T-helper 2 cell treated with Interferon-gamma antibody and Interleukin-4, amounts not matched to agents 5 μg/mL and 100 μg/mL, for 36 hours (primary cell): ENCODE results near the gene SFXN2.

Experiments
- DNase-seq: peaks from one replicate; pipeline ENCODE4 v3.0.0; 2021; ENCODE audit warnings: low spot score
- H3K27ac Mint-ChIP-seq: one replicate; pipeline ENCODE4 v1.8.0; 2021; ENCODE audit warnings: mild to moderate bottlenecking, mixed read lengths
- H3K27me3 Mint-ChIP-seq: one replicate; pipeline ENCODE4 v1.8.0; 2021; ENCODE audit warnings: low read depth, mixed read lengths
- H3K36me3 Mint-ChIP-seq: one replicate; pipeline ENCODE4 v1.8.0; 2021; ENCODE audit warnings: low read depth, mixed read lengths
- H3K4me1 Mint-ChIP-seq: one replicate; pipeline ENCODE4 v1.8.0; 2021; ENCODE audit warnings: low read depth, mixed read lengths
- H3K4me3 Mint-ChIP-seq: one replicate; pipeline ENCODE4 v1.8.0; 2022; ENCODE audit warnings: mild to moderate bottlenecking, moderate library complexity, mixed read lengths
- H3K9me3 Mint-ChIP-seq: one replicate; pipeline ENCODE4 v1.8.0; 2021; ENCODE audit warnings: mixed read lengths

Gene SFXN2

DNA sequence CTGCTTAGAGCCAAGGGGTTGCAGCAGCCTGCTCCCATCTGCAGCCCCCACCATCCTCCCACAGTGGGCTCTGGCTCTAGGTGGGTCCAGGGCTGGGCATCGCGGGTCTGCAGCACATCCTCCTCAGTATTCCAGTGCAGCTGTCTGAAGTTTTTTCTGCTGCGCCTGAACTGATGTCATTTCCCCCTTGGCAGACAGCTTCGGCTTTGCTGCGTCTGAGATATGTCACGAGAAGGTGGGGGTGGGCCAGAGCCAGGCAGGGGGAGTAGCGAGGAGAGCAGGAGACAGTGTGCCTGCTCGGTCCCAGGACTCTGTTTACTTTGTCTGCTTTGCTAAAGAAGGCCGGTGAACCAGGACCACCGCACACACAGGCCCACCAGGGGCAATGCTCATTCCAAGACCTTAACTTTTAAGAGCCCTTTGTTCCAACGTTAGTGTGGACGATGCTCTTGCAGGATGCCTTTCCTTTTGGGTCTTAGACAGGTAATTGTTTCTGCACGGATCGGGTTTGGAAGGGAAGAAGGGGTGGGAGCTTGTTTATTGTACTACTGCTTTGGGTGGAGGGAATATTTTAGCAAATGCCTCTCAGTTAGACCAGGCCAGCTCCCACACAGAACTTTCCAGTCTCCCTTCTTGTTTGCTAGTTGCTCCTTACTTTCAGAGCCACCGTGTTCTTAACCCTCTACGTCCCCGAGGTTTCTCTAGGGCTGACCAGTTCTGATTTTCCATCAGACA is 61.7 kb downstream of the SFXN2 start:
- no peak for DNase-seq
- peak overlapping the region; percentile 17 for H3K4me3 Mint-ChIP-seq
- peaks cover 13% of the 10 kb centered on the region for H3K36me3 Mint-ChIP-seq
- H3K27ac Mint-ChIP-seq, result no peak overlapping the region
- H3K9me3 Mint-ChIP-seq, result no peaks in the 10 kb centered on the region
- H3K4me1 Mint-ChIP-seq, result peaks cover 28% of the 10 kb centered on the region
- no peaks in the 10 kb centered on the region for H3K27me3 Mint-ChIP-seq

GRCh38 chr10:102776779-102777456 is 62.5 kb downstream of the SFXN2 start:
- no peak for DNase-seq
- H3K4me1 Mint-ChIP-seq, result peaks cover 26% of the 10 kb centered on the region
- no peak overlapping the region for H3K27ac Mint-ChIP-seq

DNA sequence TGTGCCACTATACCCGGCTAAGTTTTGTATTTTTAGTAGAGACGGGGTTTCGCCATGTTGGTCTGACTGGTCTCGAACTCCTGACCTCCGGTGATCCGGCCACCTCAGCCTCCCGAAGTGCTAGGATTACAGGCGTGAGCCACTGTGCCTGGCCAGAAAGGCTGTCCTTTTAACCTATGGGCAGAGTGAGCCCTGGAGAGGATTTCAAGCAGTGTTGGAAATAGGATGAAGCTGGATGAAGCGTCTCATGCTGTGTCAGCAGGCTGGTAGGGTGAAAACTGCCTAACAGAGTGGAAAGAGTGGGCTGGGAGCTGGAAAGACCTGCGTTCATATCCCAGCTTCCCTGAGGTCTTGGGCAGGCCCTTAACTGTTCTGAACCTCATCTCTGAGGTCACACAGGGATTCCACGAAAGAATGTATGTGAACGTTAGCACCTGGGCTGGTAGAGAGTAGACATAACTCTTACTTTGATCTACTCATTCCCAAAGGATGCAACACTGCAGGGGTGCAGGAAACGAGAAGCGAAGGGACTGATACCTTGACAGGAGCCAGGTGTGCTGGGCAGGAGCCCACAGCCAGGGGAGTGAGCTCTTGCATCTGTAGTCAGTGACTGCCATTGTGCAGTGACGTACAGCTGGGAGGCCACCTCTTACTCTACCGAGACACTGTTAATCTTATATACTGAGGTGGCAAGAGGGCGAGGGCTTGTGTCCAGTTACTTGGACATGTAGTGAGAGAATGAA is 63.4 kb downstream of the SFXN2 start:
- H3K4me3 Mint-ChIP-seq, result no peak overlapping the region
- no peaks in the 10 kb centered on the region for H3K9me3 Mint-ChIP-seq
- no peaks in the 10 kb centered on the region for H3K27me3 Mint-ChIP-seq
- no peak for DNase-seq
- peaks cover 30% of the 10 kb centered on the region for H3K4me1 Mint-ChIP-seq
- peaks cover 15% of the 10 kb centered on the region for H3K36me3 Mint-ChIP-seq
- H3K27ac Mint-ChIP-seq, result no peak overlapping the region

More at GRCh38 chr10:102776779-102777456, 62.5 kb downstream of the SFXN2 start:
- H3K4me3 Mint-ChIP-seq, result no peak overlapping the region
- H3K9me3 Mint-ChIP-seq, result no peaks in the 10 kb centered on the region
- H3K36me3 Mint-ChIP-seq, result peaks cover 15% of the 10 kb centered on the region
- H3K27me3 Mint-ChIP-seq, result no peaks in the 10 kb centered on the region

DNA sequence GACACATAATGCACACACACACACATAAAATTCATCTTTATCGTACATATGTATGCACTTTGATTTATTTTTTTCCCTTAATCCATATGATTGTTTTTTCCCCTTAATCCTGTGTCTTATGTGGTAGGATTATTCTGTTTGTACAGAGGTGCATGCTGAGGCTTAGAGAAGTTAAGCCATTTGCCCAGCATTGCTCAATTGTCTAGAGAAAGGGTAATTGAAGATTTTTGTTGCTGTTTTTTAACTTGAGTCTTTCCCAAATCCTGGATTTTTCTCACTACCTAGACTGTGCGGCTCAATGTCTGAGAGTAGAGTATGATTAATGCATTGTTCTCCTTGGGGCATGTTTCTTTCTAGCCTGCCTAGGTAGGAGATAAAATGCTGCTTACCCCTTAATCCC is 64.3 kb downstream of the SFXN2 start:
- no peak for DNase-seq
- Mint-ChIP-seq H3K9me3 (no peaks in the 10 kb centered on the region), H3K27ac (no peak overlapping the region), H3K27me3 (no peaks in the 10 kb centered on the region), H3K4me1 (peaks cover 25% of the 10 kb centered on the region), H3K4me3 (no peak overlapping the region), H3K36me3 (peaks cover 15% of the 10 kb centered on the region)

- Mint-ChIP-seq H3K27me3 (no peaks in the 10 kb centered on the region), H3K4me1 (peaks cover 19% of the 10 kb centered on the region), H3K27ac (no peak overlapping the region), H3K9me3 (no peaks in the 10 kb centered on the region), H3K4me3 (no peak overlapping the region), H3K36me3 (peaks cover 15% of the 10 kb centered on the region)
- DNase-seq, result no peak
Observed at GRCh38 chr10:102779680-102780526, 65.5 kb downstream of the SFXN2 start.

DNA sequence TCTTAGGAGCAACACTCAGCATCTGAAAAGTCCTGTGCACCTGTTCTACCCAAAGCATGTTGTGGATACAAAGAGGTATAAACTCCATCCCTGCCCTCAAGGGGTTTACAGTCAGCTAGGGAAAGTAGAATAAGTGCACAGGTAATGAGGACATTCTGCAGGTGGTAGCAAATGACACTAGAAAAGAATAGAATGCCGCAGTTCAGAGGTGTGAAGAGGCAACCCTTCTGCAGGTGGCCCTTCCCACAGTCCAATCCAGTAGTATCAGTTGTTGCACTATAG is 66.0 kb downstream of the SFXN2 start:
- H3K27ac Mint-ChIP-seq, result no peak overlapping the region
- H3K36me3 Mint-ChIP-seq, result peaks cover 15% of the 10 kb centered on the region
- H3K9me3 Mint-ChIP-seq, result no peaks in the 10 kb centered on the region
- H3K4me1 Mint-ChIP-seq, result peaks cover 14% of the 10 kb centered on the region
- no peak for DNase-seq
- no peak overlapping the region for H3K4me3 Mint-ChIP-seq
- no peaks in the 10 kb centered on the region for H3K27me3 Mint-ChIP-seq

DNA sequence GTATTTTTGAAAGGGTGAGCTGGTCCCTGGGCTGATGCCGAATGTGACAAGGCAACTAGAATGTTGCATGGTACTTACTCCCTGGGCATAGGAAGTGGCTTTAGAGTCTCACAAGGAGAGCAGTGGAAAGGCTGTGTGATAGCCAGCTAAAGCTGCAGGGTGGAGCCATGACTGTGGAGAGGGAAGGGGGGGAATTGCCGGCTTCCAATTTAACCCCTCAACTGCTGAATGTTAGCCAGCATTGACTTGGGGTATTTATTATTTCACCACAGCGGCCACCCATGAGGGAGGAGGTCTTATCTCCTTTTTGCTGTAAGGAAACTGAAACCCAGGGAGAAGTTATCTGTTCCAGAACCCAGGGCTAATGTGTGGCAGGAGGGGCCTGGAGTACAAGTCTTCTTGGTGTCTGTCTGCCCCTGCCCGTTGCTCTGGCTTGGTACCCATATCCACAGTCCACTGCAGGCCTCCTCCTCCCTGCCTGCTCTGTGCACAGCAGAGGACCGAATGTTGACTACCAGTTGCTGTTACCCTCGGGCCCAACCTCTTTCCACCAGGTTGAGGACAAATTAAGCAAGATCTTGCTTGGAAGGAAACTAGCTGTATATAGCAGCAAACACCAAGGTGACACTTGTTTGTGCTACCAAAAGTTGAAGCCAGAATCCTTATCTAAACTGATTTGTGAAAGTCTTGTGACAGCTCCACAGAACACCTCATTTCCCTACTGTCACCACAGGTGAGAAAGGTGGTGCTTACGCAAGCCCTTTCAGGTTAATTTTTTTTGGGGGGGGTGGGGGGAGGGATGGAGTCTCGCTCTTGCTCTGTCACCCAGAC is 66.9 kb downstream of the SFXN2 start:
- Mint-ChIP-seq H3K27ac (no peak overlapping the region), H3K36me3 (peaks cover 18% of the 10 kb centered on the region), H3K9me3 (no peaks in the 10 kb centered on the region), H3K27me3 (no peaks in the 10 kb centered on the region), H3K4me3 (no peak overlapping the region), H3K4me1 (peaks cover 13% of the 10 kb centered on the region)
- no peak for DNase-seq

DNA sequence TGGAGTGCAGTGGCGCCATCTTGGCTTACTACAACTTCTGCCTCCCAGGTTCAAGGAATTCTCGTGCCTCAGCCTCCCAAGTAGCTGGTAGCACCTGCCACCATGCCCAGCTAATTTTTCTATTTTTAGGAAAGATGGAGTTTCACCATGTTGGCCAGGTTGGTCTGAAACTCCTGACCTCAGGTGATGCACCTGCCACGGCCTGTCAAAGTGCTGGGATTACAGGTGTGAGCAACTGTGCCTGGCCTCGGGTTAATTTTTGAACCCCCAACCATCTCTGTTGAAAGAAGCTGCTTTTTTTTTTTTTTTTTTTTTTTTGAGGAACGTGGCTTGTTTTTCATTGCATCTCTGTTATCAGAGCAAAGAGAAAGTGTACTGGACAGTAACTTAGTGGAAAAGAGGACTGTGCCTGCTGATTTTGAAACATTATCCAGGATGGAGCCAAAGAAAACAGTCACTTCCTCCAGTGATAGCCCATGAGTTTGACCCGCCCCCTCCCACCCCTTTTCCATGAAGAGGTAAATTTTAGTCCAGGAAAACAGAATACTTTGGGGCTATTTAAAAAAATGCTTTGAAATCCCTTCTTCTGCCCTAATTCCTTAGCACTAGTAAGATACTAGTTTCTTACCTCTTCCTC is 67.6 kb downstream of the SFXN2 start:
- no peak overlapping the region for H3K4me3 Mint-ChIP-seq
- peaks cover 11% of the 10 kb centered on the region for H3K4me1 Mint-ChIP-seq
- peaks cover 18% of the 10 kb centered on the region for H3K36me3 Mint-ChIP-seq
- DNase-seq, result no peak
- no peak overlapping the region for H3K27ac Mint-ChIP-seq
- H3K27me3 Mint-ChIP-seq, result no peaks in the 10 kb centered on the region
- no peaks in the 10 kb centered on the region for H3K9me3 Mint-ChIP-seq

DNA sequence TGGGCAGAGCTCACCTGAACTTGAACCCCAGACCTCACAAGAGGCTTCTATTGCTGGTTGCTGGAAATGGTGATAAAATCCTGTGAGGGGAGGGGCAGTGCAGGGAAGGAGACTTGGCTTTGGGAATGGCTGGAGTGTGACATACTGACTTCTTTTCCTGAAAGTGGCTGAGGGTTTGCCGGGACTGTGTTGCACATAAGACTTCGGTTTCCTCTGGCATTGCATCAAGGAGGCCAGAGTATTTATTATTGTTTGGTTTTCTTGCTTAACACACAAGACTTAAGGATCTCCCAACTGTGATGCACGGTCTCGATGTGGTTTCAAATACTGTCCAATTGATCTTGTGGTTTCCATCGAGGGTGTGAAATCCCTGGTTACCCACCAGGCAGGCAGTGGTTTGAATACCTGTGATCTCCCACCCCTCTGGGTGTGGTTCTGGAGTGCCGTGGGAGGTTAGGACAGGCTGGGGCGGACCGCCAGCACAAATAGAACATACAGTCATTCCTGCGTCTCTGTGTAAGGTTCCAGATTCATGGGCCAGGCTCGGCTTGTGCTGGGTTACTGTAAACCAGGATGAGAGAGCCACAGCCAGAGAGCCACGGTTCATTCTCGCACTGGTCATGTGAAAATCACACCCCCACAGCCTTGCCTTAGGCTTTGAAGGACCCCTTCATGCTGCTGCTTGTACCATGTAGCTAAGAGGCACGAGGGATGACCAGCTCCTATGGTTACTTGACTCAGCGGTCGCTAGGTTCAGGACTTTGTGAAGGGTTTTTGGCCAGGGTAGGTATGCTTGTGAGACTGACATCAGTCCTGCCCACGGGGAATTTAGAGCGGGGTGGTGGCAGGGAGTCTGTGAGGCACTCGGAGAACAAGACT is 68.5 kb downstream of the SFXN2 start:
- no peak for DNase-seq
- Mint-ChIP-seq H3K4me1 (peaks cover 11% of the 10 kb centered on the region), H3K36me3 (peaks cover 18% of the 10 kb centered on the region), H3K27me3 (no peaks in the 10 kb centered on the region), H3K4me3 (no peak overlapping the region), H3K27ac (no peak overlapping the region), H3K9me3 (no peaks in the 10 kb centered on the region)

GRCh38 chr10:102783568-102783967 is 69.1 kb downstream of the SFXN2 start:
- Mint-ChIP-seq H3K36me3 (peaks cover 16% of the 10 kb centered on the region), H3K4me3 (no peak overlapping the region), H3K4me1 (peaks cover 11% of the 10 kb centered on the region), H3K27me3 (no peaks in the 10 kb centered on the region), H3K27ac (no peak overlapping the region), H3K9me3 (no peaks in the 10 kb centered on the region)
- no peak for DNase-seq

DNA sequence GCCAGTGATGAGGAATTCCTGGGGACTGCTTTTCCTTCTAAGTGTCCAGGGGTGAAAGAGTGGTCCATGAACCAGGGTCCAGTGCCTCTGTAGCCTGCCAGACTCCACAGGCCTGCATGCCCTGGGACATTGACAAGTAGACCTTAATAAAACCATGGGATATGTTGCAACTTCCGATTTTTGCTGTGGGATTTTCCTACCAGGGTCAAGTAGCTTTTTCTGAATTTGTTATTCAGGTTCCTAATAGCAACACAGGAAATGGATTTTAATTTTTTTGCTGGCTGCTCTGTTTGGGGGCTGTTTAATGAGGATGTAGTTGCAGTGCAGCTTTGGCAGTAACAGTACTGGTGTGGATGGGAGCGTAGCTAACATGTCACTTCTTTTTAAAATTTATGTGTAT is 71.4 kb downstream of the SFXN2 start:
- no peak for DNase-seq
- H3K27ac Mint-ChIP-seq, result no peak overlapping the region
- no peaks in the 10 kb centered on the region for H3K27me3 Mint-ChIP-seq
- H3K4me1 Mint-ChIP-seq, result peaks cover 9% of the 10 kb centered on the region
- H3K4me3 Mint-ChIP-seq, result no peak overlapping the region
- H3K36me3 Mint-ChIP-seq, result peaks cover 12% of the 10 kb centered on the region
- H3K9me3 Mint-ChIP-seq, result peaks cover 3% of the 10 kb centered on the region

- no peaks in the 10 kb centered on the region for H3K27me3 Mint-ChIP-seq
- no peak for DNase-seq
- H3K4me3 Mint-ChIP-seq, result no peak overlapping the region
- peaks cover 14% of the 10 kb centered on the region for H3K36me3 Mint-ChIP-seq
- peaks cover 3% of the 10 kb centered on the region for H3K9me3 Mint-ChIP-seq
- H3K4me1 Mint-ChIP-seq, result peaks cover 23% of the 10 kb centered on the region
- H3K27ac Mint-ChIP-seq, result no peak overlapping the region
Observed at GRCh38 chr10:102791754-102792395, 77.4 kb downstream of the SFXN2 start.
